Mesendoderm (in vitro differentiated cells): ENCODE results near the gene SERTAD2.

ENCODE experiments used
- DNase-seq: peaks from one replicate; pipeline ENCODE4 v3.0.0; 2013
- H2AK5ac ChIP-seq: 2 replicates; pipeline ENCODE4 v1.6.1; 2013; ENCODE audit warnings: low read length, inconsistent platforms
- H2BK120ac ChIP-seq: 2 replicates; pipeline ENCODE4 v1.6.1; 2013; ENCODE audit warnings: low read depth, mild to moderate bottlenecking, low read length, moderate library complexity, mixed read lengths
- H2BK15ac ChIP-seq: replicated peaks from 2 replicates; pipeline ENCODE4 v1.6.1; 2013; ENCODE audit warnings: low read depth, mild to moderate bottlenecking, moderate library complexity
- H2BK5ac ChIP-seq: 2 replicates; pipeline ENCODE4 v1.6.1; 2013; ENCODE audit warnings: low read length, inconsistent platforms
- H3K18ac ChIP-seq: 2 replicates; pipeline ENCODE4 v1.6.1; 2013; ENCODE audit warnings: mild to moderate bottlenecking, low read length, mixed read lengths
- H3K23ac ChIP-seq: one replicate; pipeline ENCODE4 v1.6.1; 2013; ENCODE audit warnings: low read length
- H3K27ac ChIP-seq: 2 replicates; pipeline ENCODE4 v1.5.1; 2013; ENCODE audit warnings: low read depth, mild to moderate bottlenecking, inconsistent platforms, low read length, moderate library complexity
- H3K27me3 ChIP-seq: 2 replicates; pipeline ENCODE4 v1.6.1; 2013; ENCODE audit warnings: low read length, control low read depth, mild to moderate bottlenecking, inconsistent platforms; ENCODE audit not compliant: insufficient read depth, poor library complexity
- H3K36me3 ChIP-seq: 2 replicates; pipeline ENCODE4 v1.6.1; 2013; ENCODE audit warnings: low read length, inconsistent platforms; ENCODE audit not compliant: control insufficient read depth, insufficient read depth
- H3K4ac ChIP-seq: one replicate; pipeline ENCODE4 v1.6.1; 2013; ENCODE audit warnings: low read depth, mild to moderate bottlenecking, low read length, moderate library complexity
- H3K4me1 ChIP-seq: 2 replicates; pipeline ENCODE4 v1.6.1; 2013; ENCODE audit warnings: low read depth, low read length, inconsistent platforms; ENCODE audit not compliant: control insufficient read depth
- H3K4me2 ChIP-seq: 2 replicates; pipeline ENCODE4 v1.6.1; 2013; ENCODE audit warnings: low read length
- H3K4me3 ChIP-seq: 2 replicates; pipeline ENCODE4 v1.5.1; 2013; ENCODE audit warnings: mild to moderate bottlenecking, low read length
- H3K56ac ChIP-seq: one replicate; pipeline ENCODE4 v1.6.1; 2013; ENCODE audit warnings: low read length
- H3K79me1 ChIP-seq: 2 replicates; pipeline ENCODE4 v1.6.1; 2013; ENCODE audit warnings: low read length, inconsistent platforms
- H3K79me2 ChIP-seq: 2 replicates; pipeline ENCODE4 v1.6.1; 2013; ENCODE audit warnings: mild to moderate bottlenecking, low read length; ENCODE audit not compliant: control insufficient read depth, insufficient read depth
- H3K9ac ChIP-seq: 2 replicates; pipeline ENCODE4 v1.6.1; 2013; ENCODE audit warnings: low read length, inconsistent platforms
- H4K5ac ChIP-seq: one replicate; pipeline ENCODE4 v1.6.1; 2013; ENCODE audit warnings: low read length
- H4K8ac ChIP-seq: one replicate; pipeline ENCODE4 v1.6.1; 2013; ENCODE audit warnings: low read depth, mild to moderate bottlenecking, control low read depth, low read length, moderate library complexity
- WGBS: extraction: QIAGEN DNeasy Blood & Tissue Kit; methylation state at CpG from one replicate; pipeline ENCODE4 v1.1.7; 2013; ENCODE audit warnings: low lambda C conversion rate, missing lambda C conversion rate; ENCODE audit not compliant: insufficient coverage; ENCODE audit errors: extremely low coverage; 5-methylcytosine and 5-hydroxymethylcytosine counted together

SERTAD2 gene

GRCh38 chr2:64586883-64587481 lies 66.7 kb downstream of the SERTAD2 start:
- no peak overlapping the region for H3K4ac ChIP-seq
- no peak overlapping the region for H3K23ac ChIP-seq
- no peaks in the 10 kb centered on the region for H3K27me3 ChIP-seq
- H4K5ac ChIP-seq: no peak overlapping the region
- no peak overlapping the region for H4K8ac ChIP-seq
- peak; percentile 65 for DNase-seq
- no peak overlapping the region for H2BK5ac ChIP-seq
- no peak overlapping the region for H3K9ac ChIP-seq
- no peak overlapping the region for H3K27ac ChIP-seq
- H2AK5ac ChIP-seq: no peak overlapping the region
- no peak overlapping the region for H3K18ac ChIP-seq
- no peaks in the 10 kb centered on the region for H3K79me1 ChIP-seq
- H3K36me3 ChIP-seq: no peaks in the 10 kb centered on the region
- no peak overlapping the region for H3K4me2 ChIP-seq
- H2BK120ac ChIP-seq: no peak overlapping the region
- no CpG with 5 or more reads among the region's 6 CpGs for WGBS
- no peak overlapping the region for H2BK15ac ChIP-seq
- no peak overlapping the region for H3K4me3 ChIP-seq
- no peaks in the 10 kb centered on the region for H3K4me1 ChIP-seq
- no peak overlapping the region for H3K56ac ChIP-seq
- no peaks in the 10 kb centered on the region for H3K79me2 ChIP-seq

GRCh38 chr2:64586054-64586453 lies 67.7 kb downstream of the SERTAD2 start:
- Histone ChIP-seq H3K79me2 (no peaks in the 10 kb centered on the region), H2AK5ac (no peak overlapping the region), H4K5ac (no peak overlapping the region), H2BK120ac (no peak overlapping the region), H3K56ac (no peak overlapping the region), H3K23ac (no peak overlapping the region), H3K18ac (no peak overlapping the region), H3K4me2 (no peak overlapping the region), H3K4ac (no peak overlapping the region), H3K79me1 (no peaks in the 10 kb centered on the region), H4K8ac (no peak overlapping the region), H3K27ac (no peak overlapping the region), H3K36me3 (no peaks in the 10 kb centered on the region), H3K4me1 (no peaks in the 10 kb centered on the region), H3K27me3 (no peaks in the 10 kb centered on the region), H2BK15ac (no peak overlapping the region), H2BK5ac (no peak overlapping the region), H3K9ac (no peak overlapping the region), H3K4me3 (no peak overlapping the region)
- no peak for DNase-seq
- WGBS: no CpG with 5 or more reads among the region's 4 CpGs

- Histone ChIP-seq H3K36me3 (no peaks in the 10 kb centered on the region), H4K5ac (no peak overlapping the region), H3K4me3 (no peak overlapping the region), H3K4me2 (no peak overlapping the region), H3K79me1 (no peaks in the 10 kb centered on the region), H3K56ac (no peak overlapping the region), H3K27me3 (no peaks in the 10 kb centered on the region), H2BK120ac (no peak overlapping the region), H2BK5ac (no peak overlapping the region), H3K27ac (no peak overlapping the region), H3K4me1 (no peaks in the 10 kb centered on the region), H2BK15ac (no peak overlapping the region), H3K23ac (no peak overlapping the region), H3K4ac (no peak overlapping the region), H3K9ac (no peak overlapping the region), H4K8ac (no peak overlapping the region), H3K18ac (no peak overlapping the region), H2AK5ac (no peak overlapping the region), H3K79me2 (no peaks in the 10 kb centered on the region)
- DNase-seq: no peak
- no CpG with 5 or more reads among the region's 5 CpGs for WGBS
These were observed 70.9 kb downstream of the SERTAD2 start for GRCh38 chr2:64582774-64583340.

GRCh38 chr2:64581777-64582539 lies 71.8 kb downstream of the SERTAD2 start:
- no peak overlapping the region for H3K4ac ChIP-seq
- no peak overlapping the region for H2BK5ac ChIP-seq
- no peak overlapping the region for H3K4me3 ChIP-seq
- H3K4me1 ChIP-seq: no peaks in the 10 kb centered on the region
- H3K36me3 ChIP-seq: no peaks in the 10 kb centered on the region
- no peak overlapping the region for H3K23ac ChIP-seq
- H3K27ac ChIP-seq: no peak overlapping the region
- DNase-seq: no peak
- H3K56ac ChIP-seq: no peak overlapping the region
- no CpG with 5 or more reads among the region's 1 CpG for whole genome bisulfite sequencing
- no peaks in the 10 kb centered on the region for H3K27me3 ChIP-seq
- no peak overlapping the region for H4K5ac ChIP-seq
- H3K9ac ChIP-seq: no peak overlapping the region
- no peak overlapping the region for H3K4me2 ChIP-seq
- H3K79me1 ChIP-seq: no peaks in the 10 kb centered on the region
- no peak overlapping the region for H2AK5ac ChIP-seq
- no peak overlapping the region for H2BK120ac ChIP-seq
- H3K79me2 ChIP-seq: no peaks in the 10 kb centered on the region
- no peak overlapping the region for H2BK15ac ChIP-seq
- no peak overlapping the region for H4K8ac ChIP-seq
- no peak overlapping the region for H3K18ac ChIP-seq
